ENCODE measurements around the gene HMCN2. TPM values are rescaled to one million over a fixed set of nuclear protein-coding genes. Genes with fewer than 3 reads are reported as not detected.

The HMCN2 gene
- total and polyA plus RNA-seq, 8 donors, result 0.41 to 5.3 (median 0.76) TPM

DNA sequence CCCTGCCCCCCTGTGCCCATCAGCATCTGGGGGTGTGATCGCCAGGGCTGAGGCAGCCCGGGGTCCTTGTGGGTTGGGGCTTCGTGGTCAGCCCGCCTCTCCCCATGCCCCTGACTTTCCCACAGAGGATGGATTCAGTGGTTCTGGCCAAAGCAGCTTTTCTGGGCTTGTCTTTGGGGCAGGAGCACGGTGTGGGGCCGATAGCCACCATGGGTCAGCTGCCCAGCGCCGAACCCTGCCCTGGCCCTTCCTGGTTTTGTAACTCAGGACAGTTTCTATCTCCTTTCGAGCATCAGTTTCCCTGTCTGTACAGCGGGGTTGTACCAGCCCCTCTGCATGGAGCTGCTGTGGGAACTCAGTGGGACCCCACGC is 77.1 kb downstream of the HMCN2 start:
- WGBS, 2 donors, result 53 to 59% methylated on average over 11 of the region's 11 CpGs
- Histone ChIP-seq H3K4me1 (no peaks in the 10 kb centered on the region), H3K27me3 (no peaks in the 10 kb centered on the region), H3K36me3 (no peaks in the 10 kb centered on the region), H3K27ac (no peak overlapping the region), H3K9me3 (no peaks in the 10 kb centered on the region), H3K4me3 (no peak overlapping the region)
- TF ChIP-seq, protein P1, sequence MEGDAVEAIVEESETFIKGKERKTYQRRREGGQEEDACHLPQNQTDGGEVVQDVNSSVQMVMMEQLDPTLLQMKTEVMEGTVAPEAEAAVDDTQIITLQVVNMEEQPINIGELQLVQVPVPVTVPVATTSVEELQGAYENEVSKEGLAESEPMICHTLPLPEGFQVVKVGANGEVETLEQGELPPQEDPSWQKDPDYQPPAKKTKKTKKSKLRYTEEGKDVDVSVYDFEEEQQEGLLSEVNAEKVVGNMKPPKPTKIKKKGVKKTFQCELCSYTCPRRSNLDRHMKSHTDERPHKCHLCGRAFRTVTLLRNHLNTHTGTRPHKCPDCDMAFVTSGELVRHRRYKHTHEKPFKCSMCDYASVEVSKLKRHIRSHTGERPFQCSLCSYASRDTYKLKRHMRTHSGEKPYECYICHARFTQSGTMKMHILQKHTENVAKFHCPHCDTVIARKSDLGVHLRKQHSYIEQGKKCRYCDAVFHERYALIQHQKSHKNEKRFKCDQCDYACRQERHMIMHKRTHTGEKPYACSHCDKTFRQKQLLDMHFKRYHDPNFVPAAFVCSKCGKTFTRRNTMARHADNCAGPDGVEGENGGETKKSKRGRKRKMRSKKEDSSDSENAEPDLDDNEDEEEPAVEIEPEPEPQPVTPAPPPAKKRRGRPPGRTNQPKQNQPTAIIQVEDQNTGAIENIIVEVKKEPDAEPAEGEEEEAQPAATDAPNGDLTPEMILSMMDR (IDR thresholded peaks at IDR 0.05), result no peak
- ATAC-seq (no peak), FAIRE-seq (no peak), DNase-seq (no peak)
- intact Hi-C loops (cut with DNase I), result no loop called here

DNA sequence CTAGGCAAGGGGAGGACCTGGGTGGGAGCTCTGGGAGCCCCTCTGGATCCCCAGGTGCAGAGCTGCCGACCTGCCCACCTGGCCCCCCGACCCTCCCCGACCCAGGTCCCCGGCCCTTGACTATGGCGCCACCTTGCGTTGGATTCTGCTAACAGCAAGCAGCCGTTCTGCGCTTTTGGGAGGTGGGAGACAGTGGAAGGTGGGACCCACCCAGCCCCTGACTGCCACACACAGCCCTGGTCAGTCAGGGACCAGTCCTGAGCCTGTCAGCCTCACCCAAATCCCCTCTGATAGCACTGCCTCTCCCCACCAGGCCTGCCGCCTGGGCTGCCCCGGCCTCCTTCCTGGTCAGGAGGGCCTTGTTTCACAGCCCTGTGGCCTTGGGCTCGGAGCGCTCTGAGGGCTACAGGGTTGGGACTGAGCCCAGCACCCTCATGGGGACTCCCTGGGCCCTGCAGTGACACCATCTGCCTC is 77.9 kb downstream of the HMCN2 start:
- DNase-seq, result peak in 1 of 6 donors; percentile 59
- intact Hi-C loops (cut with DNase I), result no loop called here
- 23 to 25% methylated on average over 12 of the region's 12 CpGs for WGBS, 2 donors
- ATAC-seq, result peak in 1 of 4 donors; percentile 37
- no peaks in the 10 kb centered on the region for H3K4me1 ChIP-seq
- TF ChIP-seq, protein P1 (IDR thresholded peaks at IDR 0.05), result peak; percentile 14 to 30 (median 26)
- no peak for FAIRE-seq
- H3K27ac ChIP-seq, result no peak overlapping the region
- no peaks in the 10 kb centered on the region for H3K27me3 ChIP-seq
- H3K36me3 ChIP-seq, result no peaks in the 10 kb centered on the region
- H3K9me3 ChIP-seq, result no peaks in the 10 kb centered on the region
- no peak overlapping the region for H3K4me3 ChIP-seq

DNA sequence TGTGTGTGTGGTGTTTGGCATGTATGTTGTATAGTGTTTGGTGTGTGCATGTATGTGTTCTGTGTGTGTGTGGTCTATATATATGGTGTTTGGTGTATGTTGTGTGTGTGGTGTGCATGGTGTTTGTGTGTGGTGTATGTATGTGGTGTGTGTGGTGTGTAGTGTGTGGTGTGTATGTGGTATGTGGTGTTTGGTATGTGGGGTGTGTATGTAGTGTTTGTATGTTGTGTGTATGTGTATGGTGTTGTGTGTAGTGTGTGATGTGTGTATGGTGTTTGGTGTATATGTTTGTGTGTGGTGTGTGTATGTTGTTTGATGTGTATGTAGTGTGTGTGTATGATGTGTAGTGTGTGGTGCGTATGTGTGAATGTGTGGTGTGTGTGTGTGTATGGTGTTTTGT is 78.8 kb downstream of the HMCN2 start:
- DNase-seq (no peak), FAIRE-seq (no peak), ATAC-seq (no peak)
- no peaks in the 10 kb centered on the region for H3K27me3 ChIP-seq
- TF ChIP-seq, protein P1 (IDR thresholded peaks at IDR 0.05), result no peak
- no peaks in the 10 kb centered on the region for H3K36me3 ChIP-seq
- no peaks in the 10 kb centered on the region for H3K9me3 ChIP-seq
- H3K4me1 ChIP-seq, result no peaks in the 10 kb centered on the region
- H3K27ac ChIP-seq, result no peak overlapping the region
- H3K4me3 ChIP-seq, result no peak overlapping the region
- intact Hi-C loops (cut with DNase I), result no loop called here
- WGBS, 2 donors, result 74 to 76% methylated on average over 1 of the region's 1 CpG

DNA sequence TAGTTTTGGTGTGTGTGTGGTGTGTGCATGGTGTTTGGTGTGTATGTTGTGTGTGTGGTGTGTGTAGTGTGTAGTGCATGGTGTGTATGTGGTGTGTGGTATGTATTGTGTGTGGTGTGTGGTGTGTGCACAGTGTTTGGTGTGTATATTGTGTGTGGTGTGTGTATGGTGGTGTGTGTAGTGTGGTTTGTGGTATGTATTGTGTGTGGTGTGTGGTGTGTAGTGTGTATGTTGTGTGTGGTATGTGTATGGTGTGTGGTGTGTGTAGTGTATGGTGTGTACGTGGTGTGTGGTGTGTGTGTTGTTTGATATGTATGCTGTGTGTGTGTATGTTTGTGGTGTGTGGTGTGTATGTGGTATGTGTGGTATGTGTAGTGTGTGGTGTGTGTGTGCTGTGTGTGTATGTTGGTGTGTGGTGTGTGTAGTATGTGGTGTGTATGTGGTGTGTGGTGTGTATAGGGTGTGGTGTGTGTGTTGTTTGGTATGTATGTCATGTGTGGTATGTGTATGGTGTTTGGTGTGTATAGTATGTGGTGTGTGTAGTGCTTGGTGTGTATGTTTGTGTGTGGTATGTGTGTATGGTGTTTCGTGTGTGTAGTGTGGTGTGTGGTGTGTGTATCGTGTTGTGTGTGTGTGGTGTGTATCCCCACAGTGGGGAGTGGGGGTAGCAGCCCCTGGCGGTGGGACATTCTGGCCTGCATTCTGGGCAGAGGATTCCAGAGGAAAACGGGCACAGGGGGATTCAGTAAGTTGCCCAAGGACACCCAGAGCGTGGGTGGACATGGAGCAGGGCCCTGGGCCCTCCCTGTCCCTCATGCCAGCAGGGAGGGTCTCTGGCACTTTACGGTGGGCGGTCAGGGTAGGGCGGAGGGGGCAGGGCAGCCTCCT is 79.7 kb downstream of the HMCN2 start:
- intact Hi-C loops (cut with DNase I), result no loop called here
- no peak overlapping the region for H3K27ac ChIP-seq
- no peaks in the 10 kb centered on the region for H3K4me1 ChIP-seq
- TF ChIP-seq, protein P1 (IDR thresholded peaks at IDR 0.05), result no peak
- H3K9me3 ChIP-seq, result no peaks in the 10 kb centered on the region
- H3K36me3 ChIP-seq, result no peaks in the 10 kb centered on the region
- H3K4me3 ChIP-seq, result no peak overlapping the region
- FAIRE-seq (no peak), ATAC-seq (no peak), DNase-seq (no peak)
- no peaks in the 10 kb centered on the region for H3K27me3 ChIP-seq
- WGBS, 2 donors, result 40 to 49% methylated on average over 8 to 9 of the region's 9 CpGs

DNA sequence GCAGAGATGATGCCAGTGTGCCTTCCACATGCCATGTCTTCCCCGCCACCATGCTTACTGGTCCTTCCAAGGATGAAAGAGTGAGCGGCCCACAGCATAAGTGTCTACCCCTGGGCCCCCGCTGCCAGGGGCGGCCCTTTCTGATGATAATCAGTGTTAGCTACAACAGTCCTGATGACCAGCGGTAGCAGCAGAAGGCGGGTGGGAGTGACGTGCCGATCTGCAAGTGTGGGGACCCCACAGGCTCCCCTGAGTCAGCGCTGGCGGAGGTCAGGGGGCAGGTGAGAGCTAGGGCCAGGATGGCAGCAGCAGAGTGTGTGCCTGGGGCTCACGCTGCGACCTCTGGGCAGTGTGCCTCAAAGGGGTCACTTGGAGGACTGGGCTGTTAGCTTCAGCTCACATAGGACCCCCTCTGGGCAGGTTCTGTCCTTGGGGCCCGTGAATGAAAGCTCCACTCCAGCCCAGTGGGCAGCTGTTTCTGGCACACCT is 80.4 kb downstream of the HMCN2 start:
- no peaks in the 10 kb centered on the region for H3K27me3 ChIP-seq
- TF ChIP-seq, protein P1 (IDR thresholded peaks at IDR 0.05), result no peak
- WGBS, 2 donors, result 46 to 56% methylated on average over 13 of the region's 13 CpGs
- FAIRE-seq (no peak), DNase-seq (peak in 1 of 6 donors; percentile 50), ATAC-seq (no peak)
- H3K27ac ChIP-seq, result no peak overlapping the region
- H3K36me3 ChIP-seq, result no peaks in the 10 kb centered on the region
- no peaks in the 10 kb centered on the region for H3K9me3 ChIP-seq
- no peaks in the 10 kb centered on the region for H3K4me1 ChIP-seq
- intact Hi-C loops (cut with DNase I), result no loop called here
- no peak overlapping the region for H3K4me3 ChIP-seq
